ENCODE results near the gene RGS8. TPM values are rescaled to one million over a fixed set of nuclear protein-coding genes. Genes with fewer than 3 reads are reported as not detected.

The RGS8 gene
- total and polyA plus RNA-seq, 10 of the 15 experiments (the other 5 are each of a cell fraction or from before 2014, with no cell fraction given), result 0.03 to 0.62 (median 0.33) TPM

DNA sequence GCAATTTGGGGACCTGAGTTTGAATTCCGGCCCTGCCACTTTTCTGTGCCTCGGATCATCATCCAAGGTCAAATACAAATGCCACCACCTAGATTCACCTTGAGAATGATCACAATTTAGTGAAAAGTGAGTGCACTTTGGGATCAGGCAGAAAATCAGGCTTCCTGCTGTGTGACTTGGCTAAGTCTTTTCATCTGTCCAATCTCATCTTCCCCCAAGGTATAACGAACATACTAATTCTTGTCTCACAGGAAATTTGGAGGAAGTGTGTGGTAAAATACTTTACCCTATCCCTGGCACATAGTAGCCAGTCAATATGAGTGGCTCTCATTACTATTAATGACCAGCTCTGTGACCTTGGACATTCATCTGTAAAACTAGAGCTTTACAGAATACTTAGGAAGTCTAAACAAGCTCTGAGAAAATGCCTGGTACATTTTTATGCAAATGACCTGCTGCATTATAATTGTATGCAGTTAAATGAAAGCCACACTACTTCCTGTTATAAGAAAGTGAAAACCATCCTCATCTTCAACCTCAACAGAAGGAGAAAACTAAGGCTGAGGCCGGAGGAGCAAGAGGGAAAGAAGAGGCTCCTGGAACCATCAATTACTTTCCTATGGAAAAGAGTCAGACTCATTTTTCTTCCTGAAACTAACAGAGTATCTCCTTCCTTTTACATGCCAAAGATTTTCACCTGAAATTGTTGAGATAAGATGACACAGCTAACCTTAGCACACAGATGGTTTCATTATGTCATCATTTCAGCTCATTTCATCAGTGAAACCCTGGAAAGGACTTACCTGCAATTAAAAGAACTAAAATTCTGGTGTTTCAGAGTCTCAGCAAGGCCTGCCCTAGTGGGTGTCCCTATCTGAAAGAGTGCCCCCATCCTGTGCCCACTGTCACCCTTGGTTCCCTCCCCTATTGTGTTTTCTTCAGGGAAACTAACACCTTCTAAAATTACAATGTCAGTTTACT, 32.6 kb upstream of the RGS8 start:
- ChIA-PET POLR2A (interaction anchor here (1.0 to 1.3 kb wide), 3 partner anchors 26 to 93 kb away, joined by 3 to 4 read pairs (median 4); no protein-coding TSS in a partner anchor), CTCF (interaction anchor here (0.8 to 2.2 kb wide), 9 partner anchors 10 to 121 kb away, joined by 3 to 9 read pairs (median 4); no protein-coding TSS in a partner anchor), SMC1A (ENCODE audit: uncharacterized antibody, unreplicated experiment) (interaction anchor here (0.5 to 3.7 kb wide), 22 partner anchors 12 to 617 kb away, joined by 3 to 14 read pairs (median 4); no protein-coding TSS in a partner anchor), RAD21 (ENCODE audit: unreplicated experiment) (interaction anchor here (0.7 to 2.0 kb wide), 11 partner anchors 23 to 98 kb away, joined by 3 to 8 read pairs (median 3); no protein-coding TSS in a partner anchor)
- ATAC-seq (peak; percentile 62), FAIRE-seq (no peak), DNase-seq (ENCODE audit: low read depth, low spot score) (peak; percentile 16)
- Histone ChIP-seq H3K27ac (ENCODE audit: control insufficient read depth, insufficient read depth) (no peak overlapping the region), H2AFZ (ENCODE audit: control insufficient read depth, low read depth, low read length) (no peak overlapping the region), H3K4me2 (ENCODE audit: control insufficient read depth, insufficient read depth) (no peak overlapping the region; the same call in 1 of the 2 replicates), H3K9me3 (replicated peaks; ENCODE audit: control insufficient read depth, insufficient read depth, low read length) (no peaks in the 10 kb centered on the region), H3K36me3 (ENCODE audit: control insufficient read depth in 2 of 2, insufficient read depth in 2 of 2, low read length in 1 of 2) (no peaks in the 10 kb centered on the region), H4K20me1 (ENCODE audit: control insufficient read depth, insufficient read depth) (no peaks in the 10 kb centered on the region), H3K4me3 (no peak overlapping the region), H3K4me1 (ENCODE audit: control insufficient read depth, insufficient read depth, low read length) (peaks cover 3% of the 10 kb centered on the region), H3K27me3 (replicated peaks in 1 of 2; ENCODE audit: control insufficient read depth in 2 of 2, insufficient read depth in 2 of 2, low read length in 1 of 2) (no peaks in the 10 kb centered on the region), H3K9ac (ENCODE audit: control insufficient read depth, insufficient read depth, low read length) (no peak overlapping the region), H3K79me2 (ENCODE audit: control insufficient read depth, insufficient read depth, low read length) (no peaks in the 10 kb centered on the region)
- intact Hi-C loops (cut with micrococcal nuclease; ENCODE audit: unreplicated experiment) (loop anchor here (5.0 kb wide), 2 partner anchors 100 to 115 kb away; partner anchors contain the start of gene RGS16), in situ Hi-C loops (cut with MboI) (no loop called here)
- WGBS (ENCODE audit: insufficient coverage, insufficient replicate concordance, low lambda C conversion rate, missing lambda C conversion rate), result 47% methylated on average over 4 of the region's 4 CpGs
- no TSS peak for BruUV-seq (replicated peaks)
- no peak for TF ChIP-seq ZNF207 (IDR thresholded peaks at IDR 0.05; ENCODE audit: borderline replicate concordance)
- no peak for TF ChIP-seq EP300 (IDR thresholded peaks at IDR 0.05; ENCODE audit: borderline replicate concordance in 1 of 2, control insufficient read depth in 1 of 2, low read depth in 2 of 2, low read length in 2 of 2)
- peak; percentile 13 to 46; a peak in 1 of 4 replicates for TF ChIP-seq IKZF2 (IDR thresholded peaks at IDR 0.05)
- TF ChIP-seq KDM1A (IDR thresholded peaks at IDR 0.05; ENCODE audit: borderline replicate concordance), result no peak
- no peak for TF ChIP-seq CHD2 (IDR thresholded peaks at IDR 0.05; ENCODE audit: borderline replicate concordance, low read depth, low read length)
- TF ChIP-seq IRF4 (IDR thresholded peaks at IDR 0.05; ENCODE audit: low read depth, low read length), result no peak
- no peak for TF ChIP-seq SMARCA5 (IDR thresholded peaks at IDR 0.05)
- no peak for TF ChIP-seq RELA (IDR thresholded peaks at IDR 0.05; ENCODE audit: borderline replicate concordance, partially characterized antibody)
- no peak for TF ChIP-seq ZNF384 (IDR thresholded peaks at IDR 0.05; ENCODE audit: borderline replicate concordance, low read depth, low read length)
- TF ChIP-seq POU2F2 (IDR thresholded peaks at IDR 0.05; ENCODE audit: borderline replicate concordance, low read depth, low read length), result peak; percentile 85; the same call in 2 of the 3 replicates
- TF ChIP-seq TCF3 (IDR thresholded peaks at IDR 0.05; ENCODE audit: borderline replicate concordance, insufficient read depth, low read depth, low read length), result no peak
- no peak for TF ChIP-seq SUZ12 (IDR thresholded peaks at IDR 0.05; ENCODE audit: unreplicated experiment)
- TF ChIP-seq CREB1 (IDR thresholded peaks at IDR 0.05; ENCODE audit: low read depth), result peak; percentile 36; the same call in 1 of the 2 replicates
- no peak for TF ChIP-seq NBN (IDR thresholded peaks at IDR 0.05)
- TF ChIP-seq RUNX3 (IDR thresholded peaks at IDR 0.05; ENCODE audit: low read length), result peak; percentile 53; the same call in 1 of the 2 replicates
- no peak; the same call in 1 of the 2 replicates for TF ChIP-seq IKZF1 (conservative IDR thresholded peaks at IDR 0.05)
- TF ChIP-seq MYC (IDR thresholded peaks at IDR 0.05; ENCODE audit: insufficient read depth, insufficient read length, insufficient replicate concordance, low read length, severe bottlenecking), result no peak
- TF ChIP-seq, protein P1, sequence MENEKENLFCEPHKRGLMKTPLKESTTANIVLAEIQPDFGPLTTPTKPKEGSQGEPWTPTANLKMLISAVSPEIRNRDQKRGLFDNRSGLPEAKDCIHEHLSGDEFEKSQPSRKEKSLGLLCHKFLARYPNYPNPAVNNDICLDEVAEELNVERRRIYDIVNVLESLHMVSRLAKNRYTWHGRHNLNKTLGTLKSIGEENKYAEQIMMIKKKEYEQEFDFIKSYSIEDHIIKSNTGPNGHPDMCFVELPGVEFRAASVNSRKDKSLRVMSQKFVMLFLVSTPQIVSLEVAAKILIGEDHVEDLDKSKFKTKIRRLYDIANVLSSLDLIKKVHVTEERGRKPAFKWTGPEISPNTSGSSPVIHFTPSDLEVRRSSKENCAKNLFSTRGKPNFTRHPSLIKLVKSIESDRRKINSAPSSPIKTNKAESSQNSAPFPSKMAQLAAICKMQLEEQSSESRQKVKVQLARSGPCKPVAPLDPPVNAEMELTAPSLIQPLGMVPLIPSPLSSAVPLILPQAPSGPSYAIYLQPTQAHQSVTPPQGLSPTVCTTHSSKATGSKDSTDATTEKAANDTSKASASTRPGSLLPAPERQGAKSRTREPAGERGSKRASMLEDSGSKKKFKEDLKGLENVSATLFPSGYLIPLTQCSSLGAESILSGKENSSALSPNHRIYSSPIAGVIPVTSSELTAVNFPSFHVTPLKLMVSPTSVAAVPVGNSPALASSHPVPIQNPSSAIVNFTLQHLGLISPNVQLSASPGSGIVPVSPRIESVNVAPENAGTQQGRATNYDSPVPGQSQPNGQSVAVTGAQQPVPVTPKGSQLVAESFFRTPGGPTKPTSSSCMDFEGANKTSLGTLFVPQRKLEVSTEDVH (IDR thresholded peaks at IDR 0.05; ENCODE audit: low read depth, partially characterized antibody), result no peak
- TF ChIP-seq NFIC (IDR thresholded peaks at IDR 0.05; ENCODE audit: low read depth, low read length), result no peak
- 0 out of 2 replicates have a peak, but pooled peaks have one; percentile 23 for TF ChIP-seq CREM (IDR thresholded peaks at IDR 0.05; ENCODE audit: low read depth)
- TF ChIP-seq ATF7 (IDR thresholded peaks at IDR 0.05; ENCODE audit: low read depth), result peak; percentile 26; the same call in 1 of the 2 replicates
- 0 out of 2 replicates have a peak, but pooled peaks have one; percentile 14 for TF ChIP-seq EED (IDR thresholded peaks at IDR 0.05; ENCODE audit: low read depth)

Data from GM12878 (cell line).